Endothelial cell (in vitro differentiated cells): ENCODE measurements around the gene SPINT2. TPM values are rescaled to one million over a fixed set of nuclear protein-coding genes. Genes with fewer than 3 reads are reported as not detected.

Source experiments
- DNase-seq: peaks from one replicate; pipeline ENCODE4 v3.0.0; 2021; ENCODE audit warnings: low spot score
- H3K27ac Mint-ChIP-seq: one replicate; pipeline ENCODE4 v1.8.0; 2021; ENCODE audit warnings: mixed read lengths, inconsistent platforms; ENCODE audit not compliant: unreplicated experiment
- H3K27me3 Mint-ChIP-seq: one replicate; pipeline ENCODE4 v1.8.0; 2021; ENCODE audit warnings: mild to moderate bottlenecking, moderate library complexity, mixed read lengths, inconsistent platforms; ENCODE audit not compliant: unreplicated experiment
- H3K36me3 Mint-ChIP-seq: one replicate; pipeline ENCODE4 v1.8.0; 2021; ENCODE audit warnings: mild to moderate bottlenecking, low read depth, mixed read lengths, inconsistent platforms; ENCODE audit not compliant: unreplicated experiment
- H3K4me1 Mint-ChIP-seq: one replicate; pipeline ENCODE4 v1.8.0; 2021; ENCODE audit warnings: mild to moderate bottlenecking, mixed read lengths, inconsistent platforms; ENCODE audit not compliant: unreplicated experiment
- H3K4me3 Mint-ChIP-seq: one replicate; pipeline ENCODE4 v1.8.0; 2021; ENCODE audit warnings: mild to moderate bottlenecking, mixed read lengths, inconsistent platforms; ENCODE audit not compliant: unreplicated experiment
- H3K9me3 Mint-ChIP-seq: one replicate; pipeline ENCODE4 v1.8.0; 2021; ENCODE audit warnings: mixed read lengths, inconsistent platforms; ENCODE audit not compliant: unreplicated experiment
- CTCF ChIP-seq: fragments of 200-600 bp; sonication (generic); IDR thresholded peaks from one replicate; pipeline ENCODE4 v1.5.0; 2021; ENCODE audit warnings: antibody characterized with exemption; ENCODE audit not compliant: unreplicated experiment
- total RNA-seq: library from RNA; stranded (reverse); fragmentation: NEBNext Ultra II Directional; extraction: Animal tissue kit (Norgen Biotek cat#: 25700); gene quantifications from one replicate; pipeline ENCODE4 v1.2.1, GENCODE V29; 2021; ENCODE audit not compliant: unreplicated experiment

Gene SPINT2
- total RNA-seq, 1 donor from 2014 or later, result 93.4 TPM

DNA sequence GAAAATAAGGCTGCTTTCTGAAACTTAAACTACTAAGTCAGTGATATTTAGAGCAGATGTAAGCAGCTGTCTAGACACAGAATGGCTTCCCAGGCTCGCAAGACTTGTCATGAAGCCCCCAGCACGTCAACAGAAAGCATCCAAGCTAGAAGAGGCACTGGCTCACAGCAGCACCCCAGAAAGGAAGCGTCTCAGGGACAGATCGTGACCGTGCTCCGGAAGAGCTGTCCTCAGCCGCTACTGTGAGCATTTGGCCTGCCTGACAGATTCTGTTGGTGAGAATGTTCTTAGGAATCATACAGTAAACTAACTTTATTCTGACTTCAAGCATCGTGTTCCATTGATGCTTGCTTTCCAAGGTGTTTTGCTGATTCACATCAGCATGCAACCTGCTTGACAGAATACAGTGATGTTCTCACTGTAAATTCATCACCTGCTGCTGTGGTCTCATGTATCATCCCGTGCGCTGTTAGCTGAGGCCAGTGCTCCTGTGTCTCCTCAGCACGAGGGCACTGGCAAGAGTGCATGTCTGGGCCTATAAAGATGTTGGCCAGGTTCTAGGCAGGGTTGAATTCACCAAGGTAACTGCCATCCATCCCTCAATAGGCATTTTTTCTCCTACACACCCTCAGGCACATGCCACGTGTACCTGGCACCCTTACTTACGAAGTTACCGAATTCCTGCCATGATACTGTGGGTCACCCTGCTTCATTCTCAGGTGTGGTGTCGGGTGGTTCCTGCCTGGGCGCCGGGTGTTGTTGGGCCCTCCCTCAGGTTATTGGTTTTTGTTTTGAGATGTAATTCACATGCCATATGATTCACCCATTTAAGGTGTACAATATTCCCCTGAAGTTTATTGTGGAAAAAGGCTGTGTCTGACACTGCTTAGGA is 15.9 kb downstream of the SPINT2 start:
- Mint-ChIP-seq H3K27me3 (no peaks in the 10 kb centered on the region), H3K9me3 (no peaks in the 10 kb centered on the region), H3K27ac (no peak overlapping the region), H3K36me3 (no peaks in the 10 kb centered on the region), H3K4me1 (peaks cover 17% of the 10 kb centered on the region), H3K4me3 (no peak overlapping the region)
- no peak for DNase-seq
- TF ChIP-seq CTCF, result no peak

DNA sequence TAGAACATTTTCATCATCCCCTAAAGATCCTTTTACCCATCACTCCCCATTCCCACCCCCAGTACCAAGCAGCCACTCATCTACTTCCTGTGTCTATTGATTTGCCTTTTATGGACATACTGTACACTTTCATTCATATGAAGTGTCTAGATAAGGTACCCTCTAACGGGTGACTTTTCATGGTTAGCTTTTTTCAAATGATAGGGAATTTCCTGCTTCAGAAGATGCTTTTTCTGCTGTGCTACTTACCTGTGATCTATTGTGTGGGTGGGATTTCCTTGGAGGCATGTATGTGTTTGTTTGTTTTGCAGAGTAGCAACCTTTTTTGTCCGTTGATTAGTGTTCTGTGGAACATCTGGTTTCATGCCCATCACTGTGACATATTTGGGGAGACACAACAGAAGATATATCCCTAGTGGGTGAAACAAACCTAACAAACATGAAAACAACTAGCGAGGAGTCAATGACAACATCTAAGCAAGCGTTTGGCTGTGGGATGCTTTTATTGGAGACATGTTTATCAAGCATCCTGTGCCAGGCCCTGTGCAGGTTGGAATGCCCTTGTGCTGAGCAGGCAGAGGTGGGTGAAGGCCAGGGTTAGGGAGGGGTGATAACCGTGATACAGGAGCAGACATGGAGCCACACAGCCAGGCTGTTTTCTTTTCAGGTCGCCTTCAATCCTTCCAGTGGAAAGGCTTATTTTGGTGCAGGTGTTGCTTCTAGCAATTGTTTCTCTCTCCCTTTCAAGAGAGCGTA is 17.6 kb downstream of the SPINT2 start:
- no peak for TF ChIP-seq CTCF
- H3K36me3 Mint-ChIP-seq, result no peaks in the 10 kb centered on the region
- no peak overlapping the region for H3K27ac Mint-ChIP-seq
- H3K9me3 Mint-ChIP-seq, result no peaks in the 10 kb centered on the region
- DNase-seq, result no peak
- H3K4me1 Mint-ChIP-seq, result peaks cover 17% of the 10 kb centered on the region
- no peak overlapping the region for H3K4me3 Mint-ChIP-seq
- H3K27me3 Mint-ChIP-seq, result no peaks in the 10 kb centered on the region

DNA sequence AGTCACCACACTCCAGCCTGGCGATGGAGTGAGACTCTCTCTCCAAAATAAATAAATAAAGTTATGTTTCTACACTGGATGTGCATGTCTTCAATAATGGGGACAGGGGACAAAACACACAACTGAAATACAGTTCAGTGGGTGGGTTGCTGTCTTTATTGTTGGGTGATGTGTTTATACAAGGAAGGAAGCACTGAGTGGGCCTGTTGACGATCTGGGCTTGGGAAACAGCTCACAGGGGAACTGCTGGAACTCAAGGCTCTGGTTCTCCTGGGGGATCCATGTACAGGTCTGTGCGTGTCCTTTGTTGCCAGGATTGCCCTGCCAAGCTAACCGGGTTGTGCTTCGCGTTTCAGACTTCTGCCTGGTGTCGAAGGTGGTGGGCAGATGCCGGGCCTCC is 18.9 kb downstream of the SPINT2 start:
- H3K4me1 Mint-ChIP-seq, result peaks cover 12% of the 10 kb centered on the region
- no peak for TF ChIP-seq CTCF
- no peak overlapping the region for H3K4me3 Mint-ChIP-seq
- no peaks in the 10 kb centered on the region for H3K9me3 Mint-ChIP-seq
- DNase-seq, result no peak
- peaks cover 5% of the 10 kb centered on the region for H3K36me3 Mint-ChIP-seq
- H3K27ac Mint-ChIP-seq, result no peak overlapping the region
- H3K27me3 Mint-ChIP-seq, result no peaks in the 10 kb centered on the region

- Mint-ChIP-seq H3K9me3 (no peaks in the 10 kb centered on the region), H3K27ac (no peak overlapping the region), H3K36me3 (peaks cover 5% of the 10 kb centered on the region), H3K27me3 (no peaks in the 10 kb centered on the region), H3K4me1 (peaks cover 11% of the 10 kb centered on the region), H3K4me3 (no peak overlapping the region)
- DNase-seq, result no peak
- no peak for TF ChIP-seq CTCF
Measured at GRCh38 chr19:38284422-38284821, 20.0 kb downstream of the SPINT2 start.

DNA sequence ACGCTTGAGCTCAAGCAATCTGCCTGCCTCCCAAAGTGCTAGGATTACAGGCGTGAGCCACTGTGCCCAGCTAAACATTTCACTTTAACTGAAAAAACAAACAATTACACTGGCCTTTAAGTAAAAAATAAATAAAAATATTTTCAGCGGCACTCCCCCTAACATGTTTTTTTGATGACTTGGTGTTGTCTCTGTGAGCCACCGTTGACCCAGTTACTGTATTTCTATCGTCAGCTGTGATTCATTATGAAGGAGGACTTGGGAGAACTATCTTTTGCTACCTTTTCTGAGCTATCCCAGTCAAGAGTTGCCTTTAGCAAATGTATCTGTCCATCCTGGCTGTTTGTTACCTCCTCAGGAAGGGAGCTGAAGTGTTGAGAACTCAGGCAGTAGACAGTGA is 21.2 kb downstream of the SPINT2 start:
- Mint-ChIP-seq H3K9me3 (no peaks in the 10 kb centered on the region), H3K27ac (no peak overlapping the region)

More for the DNA sequence above, 21.2 kb downstream of the SPINT2 start:
- no peak for DNase-seq
- TF ChIP-seq CTCF, result no peak
- no peak overlapping the region for H3K4me3 Mint-ChIP-seq
- H3K36me3 Mint-ChIP-seq, result peaks cover 7% of the 10 kb centered on the region
- peaks cover 11% of the 10 kb centered on the region for H3K4me1 Mint-ChIP-seq
- H3K27me3 Mint-ChIP-seq, result no peaks in the 10 kb centered on the region
